CD4-positive, alpha-beta memory T cell (primary cell): ENCODE results near the gene MCC. TPM values are rescaled to one million over a fixed set of nuclear protein-coding genes. Genes with fewer than 3 reads are reported as not detected.

Source experiments
- CTCF ChIA-PET: fragments of 350-600 bp; sonication (Branson Sonifier 250); formaldehyde crosslinking; loops from one replicate; lab custom pipeline; 2021; ENCODE audit warnings: inconsistent platforms; ENCODE audit not compliant: partially characterized antibody; lab: Charles Lee
- POLR2A ChIA-PET: fragments of 350-600 bp; sonication (Branson Sonifier 250); formaldehyde crosslinking; loops from one replicate; lab custom pipeline; 2021; ENCODE audit not compliant: partially characterized antibody; lab: Charles Lee
- DNase-seq, 5 donors: peaks; one replicate each; pipeline versions ENCODE4 v3.0.0 to v3.0.0-alpha.2; 2020 to 2022; ENCODE audit warnings: mixed read lengths in 1 of 5
- H3K27ac ChIP-seq: one replicate; pipeline ENCODE4 v1.7.0; 2013; ENCODE audit warnings: low read depth, low read length
- H3K27me3 ChIP-seq: 2 replicates; pipeline ENCODE4 v1.7.0; 2013; ENCODE audit warnings: mild to moderate bottlenecking, low read length, moderate library complexity; ENCODE audit not compliant: insufficient read depth
- H3K36me3 ChIP-seq: 2 replicates; pipeline ENCODE4 v1.7.0; 2013; ENCODE audit warnings: mild to moderate bottlenecking, low read length, moderate library complexity; ENCODE audit not compliant: insufficient read depth
- H3K4me1 ChIP-seq: 2 replicates; pipeline ENCODE4 v1.7.0; 2013; ENCODE audit warnings: mild to moderate bottlenecking, low read length, moderate library complexity; ENCODE audit not compliant: insufficient read depth
- H3K4me3 ChIP-seq, 2 donors: one replicate each; pipeline ENCODE4 v1.7.0; 2013; ENCODE audit warnings: low read length in 2 of 2, mild to moderate bottlenecking in 1 of 2
- H3K9me3 ChIP-seq, 2 donors: one replicate each; pipeline ENCODE4 v1.7.0; 2013; ENCODE audit warnings: low read length in 2 of 2, control low read depth in 1 of 2; ENCODE audit not compliant: control insufficient read depth in 1 of 2
- H3K27ac Mint-ChIP-seq, 7 donors: one replicate each; pipeline ENCODE4 v1.8.0; 2020 to 2021; ENCODE audit warnings: mixed read lengths in 7 of 7, mild to moderate bottlenecking in 6 of 7, inconsistent platforms in 3 of 7, moderate library complexity in 3 of 7
- H3K27me3 Mint-ChIP-seq, 2 donors: one replicate each; pipeline ENCODE4 v1.8.0; 2020 to 2021; ENCODE audit warnings: mixed read lengths in 2 of 2
- H3K36me3 Mint-ChIP-seq, 2 donors: one replicate each; pipeline ENCODE4 v1.8.0; 2020 to 2021; ENCODE audit warnings: mixed read lengths in 2 of 2, inconsistent platforms in 1 of 2, mild to moderate bottlenecking in 1 of 2
- H3K4me1 Mint-ChIP-seq, 4 donors: one replicate each; pipeline ENCODE4 v1.8.0; 2020 to 2021; ENCODE audit warnings: mixed read lengths in 4 of 4, mild to moderate bottlenecking in 1 of 4
- H3K4me3 Mint-ChIP-seq, 8 donors: one replicate each; pipeline ENCODE4 v1.8.0; 2020 to 2021; ENCODE audit warnings: mixed read lengths in 8 of 8, mild to moderate bottlenecking in 7 of 8, moderate library complexity in 6 of 8, inconsistent platforms in 3 of 8
- H3K9me3 Mint-ChIP-seq, 8 donors: one replicate each; pipeline ENCODE4 v1.8.0; 2020 to 2021; ENCODE audit warnings: mixed read lengths in 8 of 8, mild to moderate bottlenecking in 5 of 8, inconsistent platforms in 3 of 8, moderate library complexity in 1 of 8
- intact Hi-C: fragments of 100-400 bp; cut with micrococcal nuclease; formaldehyde crosslinking; loops from one replicate; pipeline ENCODE4 v1.15.1; 2023
- polyA plus RNA-seq, 2 donors: library from polyadenylated mRNA; unstranded; fragments of 300-500 nt; fragmentation: Illumina TruSeq; gene quantifications; one replicate each; pipeline ENCODE4 v1.2.3, GENCODE V29; 2021
- total RNA-seq, 2 experiments: library from RNA; stranded (reverse); gene quantifications; one replicate each; pipeline ENCODE4 v1.2.3, GENCODE V29; 2021

MCC gene
- total and polyA plus RNA-seq, 4 experiments from 2014 or later, result 0.92 to 12.1 (median 7.7) TPM

GRCh38 chr5:113226116-113226736 is 262.0 kb downstream of the MCC start:
- peaks cover 0 to 4% (median 0%) of the 10 kb centered on the region in 8 donors for H3K9me3 Mint-ChIP-seq
- peaks cover 0 to 6% of the 10 kb centered on the region in 2 donors for H3K36me3 Mint-ChIP-seq
- peaks cover 0 to 1% (median 0%) of the 10 kb centered on the region in 4 donors for H3K4me1 Mint-ChIP-seq
- no peak overlapping the region for H3K4me3 Mint-ChIP-seq
- ChIA-PET CTCF (interaction anchor here (1.4 kb wide), 1 partner anchor 17 kb away, joined by 3 read pairs; no protein-coding TSS in a partner anchor), POLR2A (no interaction called here)
- Histone ChIP-seq H3K27me3 (no peaks in the 10 kb centered on the region), H3K4me3 (no peak overlapping the region), H3K36me3 (no peaks in the 10 kb centered on the region), H3K27ac (no peak overlapping the region), H3K9me3 (no peaks in the 10 kb centered on the region), H3K4me1 (no peaks in the 10 kb centered on the region)
- intact Hi-C loops, result no loop called here
- DNase-seq, result no peak
- peaks cover 0 to 6% of the 10 kb centered on the region in 2 donors for H3K27me3 Mint-ChIP-seq
- no peak overlapping the region for H3K27ac Mint-ChIP-seq

DNA sequence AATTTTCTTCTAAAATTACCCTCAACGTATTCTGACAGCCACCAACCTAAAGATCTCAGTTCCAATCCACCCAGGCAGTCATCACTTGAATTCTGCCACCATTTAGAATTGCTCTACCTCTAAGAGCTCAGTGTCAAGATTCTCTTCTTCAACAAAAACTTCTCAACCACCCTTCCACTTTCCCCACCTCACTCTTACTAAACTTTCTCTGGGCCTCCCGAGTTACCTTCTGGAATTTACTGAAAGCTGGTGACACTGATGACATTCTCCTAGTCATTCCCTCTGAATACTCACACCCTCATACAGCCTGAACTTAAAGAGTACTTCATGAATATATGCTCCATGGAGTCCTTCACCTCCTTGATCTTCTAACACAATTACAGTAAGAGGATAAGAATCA is 263.0 kb downstream of the MCC start:
- Histone ChIP-seq H3K9me3 (no peaks in the 10 kb centered on the region), H3K4me1 (no peaks in the 10 kb centered on the region), H3K27ac (no peak overlapping the region), H3K36me3 (no peaks in the 10 kb centered on the region), H3K4me3 (no peak overlapping the region), H3K27me3 (no peaks in the 10 kb centered on the region)
- intact Hi-C loops, result no loop called here
- H3K27ac Mint-ChIP-seq, result no peak overlapping the region
- peaks cover 0 to 1% (median 0%) of the 10 kb centered on the region in 4 donors for H3K4me1 Mint-ChIP-seq
- no peak overlapping the region for H3K4me3 Mint-ChIP-seq
- no peak for DNase-seq
- peaks cover 0 to 6% of the 10 kb centered on the region in 2 donors for H3K36me3 Mint-ChIP-seq
- peaks cover 0 to 4% (median 0%) of the 10 kb centered on the region in 8 donors for H3K9me3 Mint-ChIP-seq
- CTCF ChIA-PET, result interaction anchor here (1.4 kb wide), 1 partner anchor 17 kb away, joined by 3 read pairs; no protein-coding TSS in a partner anchor
- POLR2A ChIA-PET, result no interaction called here
- peaks cover 0 to 6% of the 10 kb centered on the region in 2 donors for H3K27me3 Mint-ChIP-seq

- H3K27ac Mint-ChIP-seq, result no peak overlapping the region
- Histone ChIP-seq H3K4me3 (no peak overlapping the region), H3K36me3 (no peaks in the 10 kb centered on the region), H3K9me3 (no peaks in the 10 kb centered on the region), H3K4me1 (no peaks in the 10 kb centered on the region), H3K27ac (no peak overlapping the region), H3K27me3 (no peaks in the 10 kb centered on the region)
- no peak for DNase-seq
- peaks cover 0 to 7% (median 0%) of the 10 kb centered on the region in 8 donors for H3K9me3 Mint-ChIP-seq
- peaks cover 0 to 1% (median 0%) of the 10 kb centered on the region in 4 donors for H3K4me1 Mint-ChIP-seq
- no peak overlapping the region for H3K4me3 Mint-ChIP-seq
- H3K36me3 Mint-ChIP-seq, result peaks cover 0 to 6% of the 10 kb centered on the region in 2 donors
- intact Hi-C loops, result no loop called here
- peaks cover 0 to 6% of the 10 kb centered on the region in 2 donors for H3K27me3 Mint-ChIP-seq
- ChIA-PET CTCF (no interaction called here), POLR2A (no interaction called here)
Measured at GRCh38 chr5:113224605-113225065, 263.6 kb downstream of the MCC start.

GRCh38 chr5:113223831-113224604 is 264.2 kb downstream of the MCC start:
- Histone ChIP-seq H3K27me3 (no peaks in the 10 kb centered on the region), H3K27ac (no peak overlapping the region), H3K36me3 (no peaks in the 10 kb centered on the region), H3K9me3 (no peaks in the 10 kb centered on the region), H3K4me3 (no peak overlapping the region), H3K4me1 (no peaks in the 10 kb centered on the region)
- Mint-ChIP-seq H3K27me3 (peaks cover 0 to 6% of the 10 kb centered on the region in 2 donors), H3K36me3 (peaks cover 0 to 6% of the 10 kb centered on the region in 2 donors), H3K4me1 (peaks cover 0 to 1% (median 0%) of the 10 kb centered on the region in 4 donors), H3K9me3 (peaks cover 0 to 7% (median 0%) of the 10 kb centered on the region in 8 donors), H3K4me3 (no peak overlapping the region), H3K27ac (no peak overlapping the region)
- DNase-seq, result no peak
- POLR2A ChIA-PET, result no interaction called here
- CTCF ChIA-PET, result no interaction called here
- intact Hi-C loops, result no loop called here

- Histone ChIP-seq H3K4me3 (no peak overlapping the region), H3K27ac (no peak overlapping the region), H3K27me3 (no peaks in the 10 kb centered on the region), H3K4me1 (no peaks in the 10 kb centered on the region), H3K36me3 (no peaks in the 10 kb centered on the region), H3K9me3 (no peaks in the 10 kb centered on the region)
- H3K9me3 Mint-ChIP-seq, result peaks cover 0 to 7% (median 0%) of the 10 kb centered on the region in 8 donors
- peaks cover 0 to 5% of the 10 kb centered on the region in 2 donors for H3K36me3 Mint-ChIP-seq
- POLR2A ChIA-PET, result no interaction called here
- peaks cover 0 to 5% of the 10 kb centered on the region in 2 donors for H3K27me3 Mint-ChIP-seq
- no peaks in the 10 kb centered on the region for H3K4me1 Mint-ChIP-seq
- H3K27ac Mint-ChIP-seq, result no peak overlapping the region
- no peak for DNase-seq
- H3K4me3 Mint-ChIP-seq, result no peak overlapping the region
- intact Hi-C loops, result no loop called here
- CTCF ChIA-PET, result no interaction called here
Measured at GRCh38 chr5:113223315-113223714, 264.9 kb downstream of the MCC start.

GRCh38 chr5:113221294-113222176 is 266.7 kb downstream of the MCC start:
- Histone ChIP-seq H3K9me3 (no peaks in the 10 kb centered on the region), H3K36me3 (no peaks in the 10 kb centered on the region), H3K27me3 (no peaks in the 10 kb centered on the region), H3K4me1 (no peaks in the 10 kb centered on the region), H3K27ac (no peak overlapping the region), H3K4me3 (no peak overlapping the region)
- ChIA-PET POLR2A (no interaction called here), CTCF (no interaction called here)
- H3K36me3 Mint-ChIP-seq, result peaks cover 0 to 3% of the 10 kb centered on the region in 2 donors
- no peak overlapping the region for H3K27ac Mint-ChIP-seq
- peaks cover 0 to 7% (median 0%) of the 10 kb centered on the region in 8 donors for H3K9me3 Mint-ChIP-seq
- H3K4me1 Mint-ChIP-seq, result peaks cover 0 to 2% (median 0%) of the 10 kb centered on the region in 4 donors
- DNase-seq, result no peak
- intact Hi-C loops, result no loop called here
- H3K4me3 Mint-ChIP-seq, result no peak overlapping the region
- H3K27me3 Mint-ChIP-seq, result peaks cover 0 to 4% of the 10 kb centered on the region in 2 donors
